ENCODE measurements around the gene SLC16A3.
"Not testable (repeated sequence)": the region's sequence is repeated elsewhere in the genome, so short reads cannot be mapped to it uniquely, and the experiment has no call there.

SLC16A3 gene

GRCh38 chr17:82228842-82229697 lies at the start of gene SLC16A3:
Gene SLC16A3, plus strand, starts transcription at chr17:82229042. Its CDS starts 6,967 bp downstream, at chr17:82236009.
- no peak for DNase-seq (ENCODE audit: low read depth)

GRCh38 chr17:82179412-82179811 lies 49.4 kb upstream of the SLC16A3 start:
- no peak for DNase-seq (ENCODE audit: low read depth)

GRCh38 chr17:82179946-82180475 lies 48.8 kb upstream of the SLC16A3 start:
- no peak for DNase-seq (ENCODE audit: low read depth)

DNA sequence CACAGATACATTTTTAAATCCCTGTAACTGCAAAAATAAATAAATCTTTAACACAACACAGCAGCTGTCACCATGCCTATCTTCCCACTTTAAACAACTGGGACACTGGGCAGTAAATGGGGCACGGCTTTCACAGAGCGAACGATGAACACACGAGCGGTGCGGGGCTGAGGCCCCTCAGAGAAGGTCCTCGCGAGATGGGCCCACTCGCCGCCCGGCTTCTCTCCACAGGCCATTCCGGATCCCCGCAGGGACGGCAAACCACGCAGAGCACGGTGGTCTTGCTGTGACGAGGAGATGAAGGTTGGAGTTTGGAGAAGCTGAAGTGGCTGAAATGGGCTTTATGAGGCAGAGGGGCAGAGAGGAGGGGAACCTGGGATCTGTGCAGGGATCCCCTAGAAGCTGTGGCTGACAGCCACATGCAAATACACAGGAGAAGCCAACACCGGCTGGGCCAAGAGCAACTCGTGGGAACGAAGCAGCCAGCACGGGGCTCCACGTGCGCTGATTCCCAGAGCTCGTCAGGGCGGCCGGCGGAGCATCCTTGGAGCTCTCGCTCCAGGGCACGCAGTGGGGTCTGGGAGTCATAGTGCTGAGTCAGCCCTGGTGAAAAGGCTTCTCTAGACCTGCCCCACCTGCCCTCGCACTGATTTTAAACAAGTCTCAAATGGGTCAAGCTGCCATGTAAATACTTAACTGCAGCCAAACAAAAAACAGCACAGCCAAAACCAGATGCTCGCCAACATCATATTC lies 47.9 kb upstream of the SLC16A3 start:
- DNase-seq (ENCODE audit: low read depth) = no peak

DNA sequence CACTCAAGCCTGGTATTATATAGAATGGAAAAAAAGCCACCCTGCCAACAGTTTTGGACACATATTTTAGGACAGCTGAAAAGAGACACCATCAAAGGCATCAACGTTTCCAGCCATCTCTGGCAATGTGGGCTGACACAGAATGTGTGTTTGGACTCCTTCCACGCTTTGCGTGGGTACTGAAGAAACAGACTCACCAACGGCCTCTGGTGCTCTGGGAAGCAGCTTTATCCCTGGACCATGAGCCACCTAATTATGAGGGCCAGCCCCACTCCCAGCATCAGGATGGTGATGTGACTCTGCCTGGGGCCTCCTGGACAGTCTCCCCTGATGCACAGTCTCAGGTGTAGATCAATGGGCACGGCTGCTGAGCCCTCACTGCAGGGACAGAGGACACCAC lies 44.1 kb upstream of the SLC16A3 start:
- DNase-seq (ENCODE audit: low read depth) = no peak

DNA sequence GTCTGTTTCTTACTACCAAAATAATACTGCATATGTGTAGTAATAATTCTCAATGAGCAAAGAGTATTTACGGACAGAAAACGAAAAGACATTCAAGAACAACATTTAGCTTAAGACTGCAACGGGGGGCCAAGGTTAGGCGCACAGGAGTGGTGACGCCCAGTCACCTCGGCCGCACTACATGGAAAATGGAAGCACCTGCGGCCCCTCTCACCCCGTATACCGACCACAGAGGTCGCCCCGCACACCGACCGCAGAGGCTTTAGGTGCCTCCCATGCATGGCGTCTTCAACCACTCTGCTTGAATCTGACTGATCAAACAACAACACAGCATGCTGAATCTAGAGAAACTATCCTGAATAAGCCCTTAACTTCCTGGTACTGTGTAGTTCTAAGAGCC lies 42.6 kb upstream of the SLC16A3 start:
- DNase-seq (ENCODE audit: low read depth) = no peak

GRCh38 chr17:82187500-82187899 lies 41.3 kb upstream of the SLC16A3 start:
- DNase-seq (ENCODE audit: low read depth) = no peak

DNA sequence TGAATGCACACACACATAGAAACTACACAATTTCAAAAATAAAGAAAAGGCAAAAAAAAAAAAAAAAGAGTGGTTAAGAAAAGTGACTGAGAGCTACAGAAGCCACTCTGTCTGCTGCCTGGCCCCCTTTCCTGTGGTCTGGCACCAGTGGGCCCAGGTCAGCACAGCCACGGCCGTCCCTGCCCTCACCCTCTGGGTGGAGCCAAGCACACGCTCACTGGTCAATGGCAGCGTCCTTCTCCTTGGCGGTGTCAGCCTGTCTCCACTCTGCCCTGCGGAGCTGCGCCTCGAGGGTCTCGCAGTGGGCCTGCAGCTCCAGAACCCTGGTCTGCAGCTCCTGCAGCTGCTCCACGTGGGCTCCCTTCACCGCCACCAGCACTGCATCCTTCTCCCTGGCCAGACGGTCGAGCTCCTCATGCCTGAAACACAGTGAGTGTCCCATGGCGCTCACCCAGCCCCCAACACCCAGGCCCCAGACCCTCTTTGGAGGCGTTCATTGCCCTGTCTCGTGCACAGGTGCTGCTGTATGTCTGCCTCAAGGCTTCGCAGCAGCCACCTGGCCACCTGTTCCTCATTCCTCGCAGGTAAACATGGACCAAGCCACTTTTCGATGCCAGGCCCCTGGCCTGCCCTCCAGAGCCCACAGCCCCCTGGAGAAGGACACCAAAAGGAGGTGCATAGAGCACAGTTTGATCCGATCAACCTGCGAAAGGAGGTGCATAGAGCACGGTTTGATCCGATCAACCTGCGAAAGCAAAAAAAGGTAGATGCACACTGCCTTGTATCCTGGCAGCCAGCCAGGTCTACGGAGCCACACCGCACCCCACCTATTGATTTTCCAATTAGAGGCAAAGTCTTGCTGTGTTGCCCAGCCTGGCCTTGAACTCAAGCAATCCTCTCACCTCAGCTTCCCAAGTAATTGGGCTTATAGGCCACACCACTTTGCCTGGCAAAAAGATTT lies 40.6 kb upstream of the SLC16A3 start:
- no peak for DNase-seq (ENCODE audit: low read depth)

GRCh38 chr17:82193050-82193449 lies 35.8 kb upstream of the SLC16A3 start:
- not testable (repeated sequence) for DNase-seq (ENCODE audit: low read depth)

GRCh38 chr17:82193520-82194220 lies 35.2 kb upstream of the SLC16A3 start:
- DNase-seq (ENCODE audit: low read depth) = no peak

GRCh38 chr17:82194765-82195164 lies 34.1 kb upstream of the SLC16A3 start:
- DNase-seq (ENCODE audit: low read depth) = no peak

DNA sequence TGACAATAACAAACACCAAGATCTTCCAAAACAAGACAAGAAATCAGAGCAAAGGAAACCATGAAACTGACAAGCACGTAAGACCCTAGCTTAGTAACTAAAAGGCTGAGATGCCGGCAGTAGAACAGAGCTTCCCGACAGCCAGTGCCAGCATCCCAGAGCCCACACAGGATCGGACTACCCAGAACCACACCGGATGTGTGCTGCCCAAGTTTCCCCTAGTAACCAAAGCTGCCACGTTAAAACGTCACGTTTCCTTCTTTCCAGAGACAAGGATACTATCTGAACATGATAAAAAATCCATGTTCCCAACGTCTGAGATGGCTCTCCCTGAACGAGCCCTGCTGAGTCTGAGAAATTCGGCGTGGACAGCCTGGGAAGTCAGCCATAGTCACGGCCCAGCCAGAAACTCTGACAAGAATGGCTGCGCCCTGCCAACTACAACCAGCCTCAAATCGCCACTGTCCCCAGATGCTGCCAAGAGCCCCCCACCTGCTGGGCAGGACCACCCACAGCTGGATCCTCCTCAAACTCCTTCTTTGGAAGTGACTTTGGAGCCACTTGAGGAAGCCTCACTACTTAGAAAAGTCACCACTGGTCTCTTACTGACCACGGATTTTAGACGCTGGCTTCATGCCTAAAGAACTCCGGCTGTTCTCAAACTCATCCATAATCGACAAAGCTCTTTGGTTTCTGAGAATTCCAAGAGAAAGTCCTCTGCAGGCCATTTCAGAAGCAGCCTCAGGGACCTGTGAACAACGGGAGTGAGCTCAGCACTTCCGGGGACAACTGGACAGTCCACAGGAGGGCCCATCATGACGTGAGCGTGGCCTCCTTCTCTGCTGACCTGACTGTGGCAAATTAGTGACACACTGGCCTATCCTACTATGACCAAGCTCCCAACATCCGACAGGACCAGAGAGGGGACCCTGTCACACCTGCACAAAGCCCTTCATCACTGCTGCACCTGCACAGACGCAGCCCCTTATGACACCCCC lies 32.9 kb upstream of the SLC16A3 start:
- DNase-seq (ENCODE audit: low read depth) = no peak

DNA sequence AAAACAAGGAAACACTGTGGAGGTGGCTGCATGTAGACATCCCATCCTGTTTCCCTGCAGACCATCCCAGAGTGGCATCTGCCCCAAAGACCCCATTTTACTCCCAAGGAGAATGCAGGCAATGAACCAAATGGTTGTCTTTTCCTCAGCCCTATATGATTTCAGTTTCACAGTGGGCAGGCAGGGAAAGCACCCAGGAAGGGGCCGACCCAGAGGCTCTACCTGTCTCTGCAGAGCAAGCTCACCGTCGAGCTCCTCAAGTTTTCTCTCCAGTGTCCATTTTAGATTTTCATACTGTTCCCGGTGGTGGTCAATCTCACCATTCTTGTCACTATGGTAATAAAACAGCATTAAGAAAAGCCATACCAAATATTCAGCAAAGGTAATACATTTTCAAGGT lies 30.8 kb upstream of the SLC16A3 start:
- DNase-seq (ENCODE audit: low read depth) = no peak

GRCh38 chr17:82199496-82199895 lies 29.3 kb upstream of the SLC16A3 start:
- DNase-seq (ENCODE audit: low read depth) = no peak

GRCh38 chr17:82200135-82200534 lies 28.7 kb upstream of the SLC16A3 start:
- no peak for DNase-seq (ENCODE audit: low read depth)

DNA sequence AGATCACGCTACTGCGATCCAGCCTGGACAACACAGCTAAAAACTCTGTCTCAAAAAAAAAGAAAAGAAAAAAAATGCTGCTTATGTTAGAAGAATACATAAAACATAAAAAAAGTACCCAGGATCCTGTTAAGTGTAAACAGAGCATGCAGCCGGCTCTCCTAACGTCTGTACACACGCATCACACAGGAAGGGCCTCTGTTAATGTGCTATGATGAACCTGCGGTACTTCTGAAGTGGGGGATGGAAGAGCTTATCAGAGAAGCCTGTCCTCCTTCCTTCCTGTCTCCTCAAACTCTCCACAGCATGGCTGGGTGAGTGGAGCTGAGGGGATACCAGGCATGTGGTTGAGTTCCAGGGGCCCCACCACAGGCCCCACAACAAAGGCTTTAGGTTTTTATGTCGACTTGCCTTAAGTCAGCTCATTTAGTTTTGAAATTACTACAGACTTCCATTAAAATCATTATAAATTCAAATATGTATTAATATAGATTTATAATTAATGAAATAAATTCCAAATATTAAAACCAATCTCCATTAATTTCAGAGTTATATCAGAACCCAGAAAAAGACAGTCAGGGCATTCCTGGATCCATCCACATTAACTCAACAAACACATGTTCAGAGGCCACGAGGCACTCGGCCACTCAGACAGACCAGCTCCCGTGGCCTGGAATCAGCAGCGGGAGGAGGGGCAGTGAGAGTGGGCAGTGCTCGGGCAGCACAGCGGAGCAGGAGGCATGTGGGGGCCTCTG lies 27.9 kb upstream of the SLC16A3 start:
- DNase-seq (ENCODE audit: low read depth) = no peak

GRCh38 chr17:82201498-82201910 lies 27.3 kb upstream of the SLC16A3 start:
- DNase-seq (ENCODE audit: low read depth) = no peak

GRCh38 chr17:82202981-82203380 lies 25.9 kb upstream of the SLC16A3 start:
- DNase-seq (ENCODE audit: low read depth) = no peak

- DNase-seq (ENCODE audit: low read depth) = no peak
Measured at GRCh38 chr17:82203920-82204319, 24.9 kb upstream of the SLC16A3 start.

All from HS-5 (cell line).